ENCODE measurements around the gene GALE. TPM values are rescaled to one million over a fixed set of nuclear protein-coding genes. Genes with fewer than 3 reads are reported as not detected.

Gene GALE
- total and polyA plus RNA-seq, 2 of the 13 experiments (the other 11 are each of a cell fraction or from before 2014, with no cell fraction given): 85.2 to 88.4 TPM

DNA sequence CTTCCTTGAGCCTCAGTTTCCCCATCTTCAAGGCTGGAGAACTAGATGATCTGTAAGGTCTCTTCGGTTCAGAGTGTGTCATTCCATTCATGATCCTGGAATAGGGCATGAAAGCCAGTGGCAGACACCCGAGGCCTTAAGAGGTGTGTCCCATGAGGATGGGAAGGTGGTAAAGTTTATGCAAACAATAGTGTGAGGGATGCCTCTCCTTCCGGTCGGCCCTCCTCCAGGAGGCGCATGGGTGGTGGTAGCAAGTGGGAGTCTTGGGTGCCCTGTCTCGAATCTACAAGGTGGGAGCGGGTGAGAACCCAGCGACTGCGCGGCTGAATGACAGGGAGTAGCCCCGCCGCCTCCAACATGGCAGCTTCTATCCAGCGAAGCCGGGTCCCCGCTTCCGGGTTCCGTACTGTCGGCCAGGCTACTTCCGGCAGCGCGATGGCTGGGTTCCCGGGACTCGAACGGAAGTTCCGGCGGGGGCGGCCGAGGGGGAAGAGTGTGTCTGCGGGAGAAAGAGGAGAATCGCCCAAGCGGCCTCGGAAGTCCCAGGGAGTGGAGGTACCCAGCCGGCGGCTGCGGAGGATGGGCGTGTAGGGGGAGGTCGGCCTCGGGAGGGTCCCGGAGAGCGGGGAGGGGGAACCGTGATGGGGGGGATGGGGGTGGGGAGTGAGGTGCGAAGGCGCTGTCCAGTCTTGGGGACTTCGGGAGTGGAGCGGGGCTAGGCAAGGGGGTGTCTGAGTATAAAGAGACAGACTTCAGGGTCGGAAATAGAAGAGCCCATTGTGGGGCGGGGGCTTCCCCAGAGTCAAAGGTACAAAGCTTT lies 9.6 kb downstream of the GALE start, which contains the start of gene LYPLA2 (continued):
- TF ChIP-seq GABPB1 (CRISPR knock-in tag; IDR thresholded peaks at IDR 0.05): peak; percentile 96
- no peak for TF ChIP-seq ZSCAN12 (CRISPR knock-in tag; IDR thresholded peaks at IDR 0.05)
- TF ChIP-seq ZNF605 (CRISPR knock-in tag; IDR thresholded peaks at IDR 0.05): 0 out of 2 replicates have a peak, but pooled peaks have one; percentile 14
- no peak for TF ChIP-seq ZFP82 (CRISPR knock-in tag; IDR thresholded peaks at IDR 0.05; ENCODE audit: borderline replicate concordance)
- TF ChIP-seq RARG (CRISPR knock-in tag; IDR thresholded peaks at IDR 0.05; ENCODE audit: low read depth): no peak
- TF ChIP-seq, protein P1, sequence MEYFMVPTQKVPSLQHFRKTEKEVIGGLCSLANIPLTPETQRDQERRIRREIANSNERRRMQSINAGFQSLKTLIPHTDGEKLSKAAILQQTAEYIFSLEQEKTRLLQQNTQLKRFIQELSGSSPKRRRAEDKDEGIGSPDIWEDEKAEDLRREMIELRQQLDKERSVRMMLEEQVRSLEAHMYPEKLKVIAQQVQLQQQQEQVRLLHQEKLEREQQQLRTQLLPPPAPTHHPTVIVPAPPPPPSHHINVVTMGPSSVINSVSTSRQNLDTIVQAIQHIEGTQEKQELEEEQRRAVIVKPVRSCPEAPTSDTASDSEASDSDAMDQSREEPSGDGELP (IDR thresholded peaks at IDR 0.05; ENCODE audit: borderline replicate concordance, low read depth): no peak; the same call in 1 of the 2 replicates
- TF ChIP-seq AGO1 (IDR thresholded peaks at IDR 0.05; ENCODE audit: low read depth, low read length, poor library complexity, severe bottlenecking): peak; percentile 85
- no peak for TF ChIP-seq RFX1 (IDR thresholded peaks at IDR 0.05)
- TF ChIP-seq, protein P2, sequence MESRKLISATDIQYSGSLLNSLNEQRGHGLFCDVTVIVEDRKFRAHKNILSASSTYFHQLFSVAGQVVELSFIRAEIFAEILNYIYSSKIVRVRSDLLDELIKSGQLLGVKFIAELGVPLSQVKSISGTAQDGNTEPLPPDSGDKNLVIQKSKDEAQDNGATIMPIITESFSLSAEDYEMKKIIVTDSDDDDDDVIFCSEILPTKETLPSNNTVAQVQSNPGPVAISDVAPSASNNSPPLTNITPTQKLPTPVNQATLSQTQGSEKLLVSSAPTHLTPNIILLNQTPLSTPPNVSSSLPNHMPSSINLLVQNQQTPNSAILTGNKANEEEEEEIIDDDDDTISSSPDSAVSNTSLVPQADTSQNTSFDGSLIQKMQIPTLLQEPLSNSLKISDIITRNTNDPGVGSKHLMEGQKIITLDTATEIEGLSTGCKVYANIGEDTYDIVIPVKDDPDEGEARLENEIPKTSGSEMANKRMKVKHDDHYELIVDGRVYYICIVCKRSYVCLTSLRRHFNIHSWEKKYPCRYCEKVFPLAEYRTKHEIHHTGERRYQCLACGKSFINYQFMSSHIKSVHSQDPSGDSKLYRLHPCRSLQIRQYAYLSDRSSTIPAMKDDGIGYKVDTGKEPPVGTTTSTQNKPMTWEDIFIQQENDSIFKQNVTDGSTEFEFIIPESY (CRISPR knock-in tag; IDR thresholded peaks at IDR 0.05): peak; percentile 8; the same call in 1 of the 2 replicates
- no peak for TF ChIP-seq PRPF4 (IDR thresholded peaks at IDR 0.05; ENCODE audit: low read depth, low read length, poor library complexity, severe bottlenecking)
- no peak for TF ChIP-seq POGZ (CRISPR knock-in tag; IDR thresholded peaks at IDR 0.05)
- no peak for TF ChIP-seq ZSCAN30 (CRISPR knock-in tag; IDR thresholded peaks at IDR 0.05)
- no peak for TF ChIP-seq CBX2 (IDR thresholded peaks at IDR 0.05; ENCODE audit: low read depth, low read length)
- TF ChIP-seq CBX2 (CRISPR knock-in tag; IDR thresholded peaks at IDR 0.05; ENCODE audit: low read depth): no peak
- TF ChIP-seq PAF1 (CRISPR knock-in tag; IDR thresholded peaks at IDR 0.05): no peak
- no peak for TF ChIP-seq ZNF337 (CRISPR knock-in tag; IDR thresholded peaks at IDR 0.05; ENCODE audit: borderline replicate concordance, low read depth)
- TF ChIP-seq ZNF552 (CRISPR knock-in tag; IDR thresholded peaks at IDR 0.05; ENCODE audit: borderline replicate concordance): peak; percentile 69; the same call in 1 of the 2 replicates
- TF ChIP-seq BRCA1 (CRISPR knock-in tag; IDR thresholded peaks at IDR 0.05): no peak
- no peak; the same call in 1 of the 2 replicates for TF ChIP-seq THAP7 (CRISPR knock-in tag; IDR thresholded peaks at IDR 0.05)
- no peak for TF ChIP-seq ATM (IDR thresholded peaks at IDR 0.05; ENCODE audit: borderline replicate concordance)
- TF ChIP-seq ZNF17 (CRISPR knock-in tag; IDR thresholded peaks at IDR 0.05): no peak
